Upper lobe of right lung (tissue), 1 donor: ENCODE data around the gene HSF2BP. TPM values are rescaled to one million over a fixed set of nuclear protein-coding genes. Genes with fewer than 3 reads are reported as not detected.
"Not testable (repeated sequence)": the region's sequence is repeated elsewhere in the genome, so short reads cannot be mapped to it uniquely, and the experiment has no call there.

Source experiments
- ATAC-seq: fragments of 200-7000 bp; cut with Tn5 transposase; one replicate; pipeline ENCODE4 v1.9.1; 2020; ENCODE audit warnings: mild to moderate bottlenecking, moderate library complexity
- DNase-seq: peaks from one replicate; pipeline ENCODE4 v3.0.0-alpha.2; 2020
- H3K27ac ChIP-seq: fragments of 200-600 bp; one replicate; pipeline ENCODE4 v1.8.0; 2022
- H3K27me3 ChIP-seq: fragments of 200-600 bp; one replicate; pipeline ENCODE4 v1.8.0; 2022; ENCODE audit warnings: mild to moderate bottlenecking
- H3K36me3 ChIP-seq: fragments of 200-600 bp; one replicate; pipeline ENCODE4 v1.8.0; 2022
- H3K4me1 ChIP-seq: fragments of 200-600 bp; one replicate; pipeline ENCODE4 v1.8.0; 2022
- H3K4me3 ChIP-seq: fragments of 200-600 bp; one replicate; pipeline ENCODE4 v1.8.0; 2022; ENCODE audit warnings: mild to moderate bottlenecking
- H3K9me3 ChIP-seq: fragments of 200-600 bp; one replicate; pipeline ENCODE4 v1.8.0; 2022
- intact Hi-C: fragments of 100-400 bp; cut with DNase I; formaldehyde crosslinking; loops from one replicate; pipeline ENCODE4 v1.11.0; 2022
- total RNA-seq: library from RNA; stranded (reverse); fragmentation: NEBNext Ultra II Directional; extraction: Animal tissue kit (Norgen Biotek cat#: 25700); gene quantifications from one replicate; pipeline ENCODE4 v1.2.1, GENCODE V29; 2021
- TF ChIP-seq, protein P1 (sequence below): fragments of 200-600 bp; IDR thresholded peaks from one replicate; pipeline ENCODE4 v1.8.0; 2022; ENCODE audit warnings: antibody characterized with exemption
- donor health status: DM: no; HTN: yes; CAD: no; lungs with severe emphysema.

HSF2BP gene
- total RNA-seq, 1 donor from 2014 or later: 0.41 TPM

DNA sequence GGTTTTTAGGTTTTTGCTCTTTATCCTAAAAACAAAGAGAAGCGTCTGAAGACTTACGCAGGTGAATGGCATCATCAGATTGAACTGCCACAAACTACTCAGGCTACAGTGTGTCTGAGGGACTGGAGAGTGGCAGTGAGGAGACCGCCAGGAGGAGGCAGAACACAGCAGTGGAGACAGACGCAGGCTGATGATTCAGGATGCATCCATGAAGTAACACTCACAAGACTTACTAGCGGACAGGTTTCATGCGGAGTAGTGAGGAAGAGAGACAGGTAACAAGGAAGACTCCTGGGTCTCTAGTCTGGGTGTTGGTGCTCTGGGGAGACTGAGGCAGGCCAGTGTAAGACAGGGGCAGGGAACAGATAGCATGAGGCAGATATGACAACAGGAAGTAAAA is 5.7 kb downstream of the HSF2BP start:
- H3K36me3 ChIP-seq: no peaks in the 10 kb centered on the region
- H3K9me3 ChIP-seq: no peaks in the 10 kb centered on the region
- H3K4me3 ChIP-seq: no peak overlapping the region
- ATAC-seq (no peak), DNase-seq (no peak)
- TF ChIP-seq, protein P1, sequence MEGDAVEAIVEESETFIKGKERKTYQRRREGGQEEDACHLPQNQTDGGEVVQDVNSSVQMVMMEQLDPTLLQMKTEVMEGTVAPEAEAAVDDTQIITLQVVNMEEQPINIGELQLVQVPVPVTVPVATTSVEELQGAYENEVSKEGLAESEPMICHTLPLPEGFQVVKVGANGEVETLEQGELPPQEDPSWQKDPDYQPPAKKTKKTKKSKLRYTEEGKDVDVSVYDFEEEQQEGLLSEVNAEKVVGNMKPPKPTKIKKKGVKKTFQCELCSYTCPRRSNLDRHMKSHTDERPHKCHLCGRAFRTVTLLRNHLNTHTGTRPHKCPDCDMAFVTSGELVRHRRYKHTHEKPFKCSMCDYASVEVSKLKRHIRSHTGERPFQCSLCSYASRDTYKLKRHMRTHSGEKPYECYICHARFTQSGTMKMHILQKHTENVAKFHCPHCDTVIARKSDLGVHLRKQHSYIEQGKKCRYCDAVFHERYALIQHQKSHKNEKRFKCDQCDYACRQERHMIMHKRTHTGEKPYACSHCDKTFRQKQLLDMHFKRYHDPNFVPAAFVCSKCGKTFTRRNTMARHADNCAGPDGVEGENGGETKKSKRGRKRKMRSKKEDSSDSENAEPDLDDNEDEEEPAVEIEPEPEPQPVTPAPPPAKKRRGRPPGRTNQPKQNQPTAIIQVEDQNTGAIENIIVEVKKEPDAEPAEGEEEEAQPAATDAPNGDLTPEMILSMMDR: no peak
- H3K27ac ChIP-seq: no peak overlapping the region
- intact Hi-C loops: no loop called here
- no peaks in the 10 kb centered on the region for H3K4me1 ChIP-seq
- no peaks in the 10 kb centered on the region for H3K27me3 ChIP-seq

DNA sequence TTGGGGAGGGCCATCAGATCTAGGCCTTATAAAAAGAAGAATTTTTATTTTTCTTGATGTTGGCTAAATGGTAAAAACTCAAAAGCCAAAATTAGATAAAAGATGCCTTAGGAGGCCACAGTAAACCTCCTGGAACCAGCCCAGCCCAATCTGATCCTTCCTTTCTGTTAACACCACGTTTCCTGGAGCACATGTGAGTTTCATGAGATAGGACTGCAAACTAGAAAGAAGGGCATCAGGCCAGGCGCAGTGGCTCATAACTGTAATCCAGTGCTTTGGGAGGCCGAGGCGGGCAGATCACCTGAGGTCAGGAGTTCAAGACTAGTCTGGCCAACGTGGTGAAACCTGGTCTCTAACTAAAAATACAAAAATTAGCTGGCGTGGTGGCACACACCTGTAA is 6.7 kb downstream of the HSF2BP start:
- Histone ChIP-seq H3K27ac (no peak overlapping the region), H3K27me3 (no peaks in the 10 kb centered on the region), H3K9me3 (no peaks in the 10 kb centered on the region), H3K4me1 (no peaks in the 10 kb centered on the region), H3K4me3 (no peak overlapping the region), H3K36me3 (no peaks in the 10 kb centered on the region)
- ATAC-seq (no peak), DNase-seq (no peak)
- intact Hi-C loops: no loop called here
- TF ChIP-seq, protein P1: no peak

DNA sequence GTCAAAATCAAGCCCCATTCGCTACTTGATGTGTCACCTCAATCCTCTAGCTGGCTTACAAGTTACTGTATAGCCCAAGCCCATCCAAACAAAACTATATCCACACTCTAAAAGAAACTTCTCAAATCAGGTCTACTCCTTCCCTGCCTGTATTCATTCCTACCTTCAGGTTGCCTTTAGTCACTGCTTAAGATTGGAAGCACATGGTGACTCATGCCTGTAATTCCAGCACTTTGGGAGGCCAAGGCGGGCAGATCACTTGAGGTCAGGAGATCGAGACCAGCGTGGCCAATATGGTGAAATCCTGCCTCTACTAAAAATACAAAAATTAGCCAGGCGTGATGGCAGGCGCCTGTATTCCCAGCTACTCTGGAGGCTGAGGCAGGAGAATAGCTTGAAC is 7.4 kb downstream of the HSF2BP start:
- ATAC-seq, intact Hi-C loops: not testable (repeated sequence)

DNA sequence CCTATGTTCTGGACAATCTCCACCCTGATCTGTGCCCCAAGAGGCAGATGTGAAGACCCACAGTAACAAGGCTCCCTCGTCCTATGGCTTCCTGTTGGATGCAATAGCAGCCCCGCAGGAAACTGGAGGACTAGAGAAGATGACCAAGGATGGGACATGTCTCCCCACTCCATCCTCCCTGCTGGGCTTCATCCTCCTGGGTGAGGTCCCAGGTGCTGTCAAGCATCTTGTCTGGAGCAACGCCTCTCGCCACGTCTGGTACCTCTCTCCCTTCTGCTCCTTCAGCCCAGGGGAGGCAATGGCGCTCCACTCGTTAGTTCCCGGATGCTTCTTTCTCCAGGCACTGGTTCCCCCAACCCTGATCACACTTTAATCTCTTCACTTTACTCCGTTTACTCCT is 11.1 kb downstream of the HSF2BP start:
- Histone ChIP-seq H3K27ac (no peak overlapping the region), H3K4me1 (peaks cover 11% of the 10 kb centered on the region), H3K27me3 (no peaks in the 10 kb centered on the region), H3K36me3 (no peaks in the 10 kb centered on the region), H3K4me3 (no peak overlapping the region), H3K9me3 (no peaks in the 10 kb centered on the region)
- no peak for ATAC-seq
- TF ChIP-seq, protein P1: no peak
- intact Hi-C loops: no loop called here
- no peak for DNase-seq

More for the DNA sequence above, 7.4 kb downstream of the HSF2BP start:
- not testable (repeated sequence) for H3K4me1 ChIP-seq, H3K27ac ChIP-seq, H3K9me3 ChIP-seq, H3K27me3 ChIP-seq, H3K36me3 ChIP-seq, H3K4me3 ChIP-seq, DNase-seq

DNA sequence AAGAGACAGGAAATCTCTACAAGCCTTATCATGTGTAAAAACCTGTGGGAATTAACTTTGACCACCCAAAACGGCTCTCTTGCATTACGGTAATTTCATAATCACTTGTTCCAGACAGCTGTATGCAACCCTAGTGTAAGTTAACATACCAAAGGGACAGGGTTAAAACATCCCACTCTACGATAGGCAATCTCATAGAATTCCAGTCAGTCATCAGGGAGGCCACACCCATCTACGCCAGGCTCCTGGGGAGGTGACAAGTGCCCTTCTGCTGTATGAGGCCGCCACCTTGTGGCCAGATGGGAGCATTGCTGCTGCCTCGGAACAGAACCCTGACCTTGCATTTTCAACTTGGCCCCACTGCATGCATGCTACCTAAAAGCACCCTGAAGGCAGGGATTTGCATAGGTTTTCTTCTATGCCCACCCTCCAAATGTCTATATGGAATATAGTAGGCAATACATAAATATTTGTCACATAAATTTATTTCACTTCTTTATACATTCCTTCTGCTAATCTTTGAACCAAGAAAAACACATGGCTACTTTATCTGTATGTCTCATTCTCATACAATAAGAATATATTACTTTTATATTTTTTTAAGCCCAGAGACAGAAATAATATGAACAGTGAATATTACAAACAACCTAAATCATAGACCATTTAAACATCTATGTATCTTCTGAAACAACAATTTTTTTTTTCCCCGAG is 12.6 kb downstream of the HSF2BP start:
- Histone ChIP-seq H3K36me3 (no peaks in the 10 kb centered on the region), H3K27ac (peak overlapping the region; percentile 44), H3K4me1 (peaks cover 11% of the 10 kb centered on the region), H3K9me3 (no peaks in the 10 kb centered on the region), H3K27me3 (no peaks in the 10 kb centered on the region), H3K4me3 (no peak overlapping the region)
- intact Hi-C loops: no loop called here
- TF ChIP-seq, protein P1: peak; percentile 99
- ATAC-seq: peak; percentile 100
- peak; percentile 94 for DNase-seq

DNA sequence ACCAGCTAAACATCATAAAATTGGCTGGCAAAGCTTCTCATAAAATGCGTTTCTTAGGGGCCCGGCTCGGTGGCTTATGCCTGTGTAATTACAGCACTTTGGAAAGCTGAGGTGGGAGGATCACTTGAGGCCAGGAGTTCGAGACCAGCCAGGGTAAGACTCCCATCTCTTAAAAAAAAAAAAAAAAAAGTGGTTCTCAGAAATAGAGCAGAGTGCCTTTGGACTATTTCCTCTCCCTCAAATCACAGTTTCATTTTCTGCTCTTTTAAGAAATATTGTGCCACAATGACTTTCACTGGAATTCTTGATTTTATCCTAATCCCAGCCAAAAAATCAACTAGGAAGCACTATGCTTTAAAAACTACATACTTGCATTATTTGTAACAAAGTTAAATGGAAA is 13.3 kb downstream of the HSF2BP start:
- Histone ChIP-seq H3K27ac (peak overlapping the region; percentile 44), H3K27me3 (no peaks in the 10 kb centered on the region), H3K9me3 (no peaks in the 10 kb centered on the region), H3K4me1 (peaks cover 11% of the 10 kb centered on the region), H3K4me3 (no peak overlapping the region), H3K36me3 (no peaks in the 10 kb centered on the region)
- intact Hi-C loops: no loop called here
- TF ChIP-seq, protein P1: no peak
- ATAC-seq: no peak
- DNase-seq: no peak
